ENCODE measurements around the gene IGSF21. TPM values are rescaled to one million over a fixed set of nuclear protein-coding genes. Genes with fewer than 3 reads are reported as not detected.

IGSF21 gene
- total and polyA plus RNA-seq, 12 donors, result 0.18 to 16.4 (median 7.0) TPM

GRCh38 chr1:18396247-18396980, 288.8 kb downstream of the IGSF21 start:
- H3K9me3 ChIP-seq (replicated peaks in 1 of 3), result no peaks in the 10 kb centered on the region
- intact Hi-C loops (cut with DNase I), result no loop called here
- no peak overlapping the region for H3K27ac ChIP-seq
- no peaks in the 10 kb centered on the region for H3K4me1 ChIP-seq (replicated peaks in 1 of 2)
- 74 to 77% (median 77%) methylated on average over 7 of the region's 7 CpGs for WGBS, 4 donors
- TF ChIP-seq CTCF (IDR thresholded peaks at IDR 0.05), result no peak
- no peak for TF ChIP-seq POLR2A (IDR thresholded peaks at IDR 0.05)
- no peak overlapping the region for H3K4me3 ChIP-seq
- no peak for DNase-seq
- H3K36me3 ChIP-seq (replicated peaks in 1 of 2), result no peaks in the 10 kb centered on the region
- H3K27me3 ChIP-seq, result no peaks in the 10 kb centered on the region

GRCh38 chr1:18397641-18398040, 290.0 kb downstream of the IGSF21 start:
- Histone ChIP-seq H3K27me3 (no peaks in the 10 kb centered on the region), H3K27ac (no peak overlapping the region), H3K4me3 (no peak overlapping the region), H3K36me3 (replicated peaks in 1 of 2) (no peaks in the 10 kb centered on the region), H3K9me3 (replicated peaks in 1 of 3) (no peaks in the 10 kb centered on the region), H3K4me1 (replicated peaks in 1 of 2) (no peaks in the 10 kb centered on the region)
- intact Hi-C loops (cut with DNase I), result no loop called here
- WGBS, 4 donors, result 56 to 88% (median 82%) methylated on average over 1 to 4 of the region's 4 CpGs
- TF ChIP-seq POLR2A (IDR thresholded peaks at IDR 0.05), result no peak
- no peak for TF ChIP-seq CTCF (IDR thresholded peaks at IDR 0.05)
- no peak for DNase-seq

GRCh38 chr1:18398791-18399530, 291.4 kb downstream of the IGSF21 start:
- intact Hi-C loops (cut with DNase I), result no loop called here
- Histone ChIP-seq H3K9me3 (replicated peaks in 1 of 3) (no peaks in the 10 kb centered on the region), H3K4me1 (replicated peaks in 1 of 2) (no peaks in the 10 kb centered on the region), H3K27me3 (no peaks in the 10 kb centered on the region), H3K36me3 (replicated peaks in 1 of 2) (no peaks in the 10 kb centered on the region), H3K4me3 (no peak overlapping the region), H3K27ac (no peak overlapping the region)
- WGBS, 4 donors, result 48 to 61% (median 60%) methylated on average over 3 to 5 of the region's 5 CpGs
- TF ChIP-seq CTCF (IDR thresholded peaks at IDR 0.05) (no peak), POLR2A (IDR thresholded peaks at IDR 0.05) (no peak)
- DNase-seq, result no peak

- no peaks in the 10 kb centered on the region for H3K27me3 ChIP-seq
- intact Hi-C loops (cut with DNase I), result no loop called here
- 77 to 91% (median 89%) methylated on average over 6 to 7 of the region's 7 CpGs for WGBS, 4 donors
These were observed 292.9 kb downstream of the IGSF21 start for GRCh38 chr1:18400347-18401102.

More at GRCh38 chr1:18400347-18401102, 292.9 kb downstream of the IGSF21 start:
- H3K27ac ChIP-seq, result no peak overlapping the region
- H3K9me3 ChIP-seq (replicated peaks in 1 of 3), result no peaks in the 10 kb centered on the region
- H3K4me1 ChIP-seq (replicated peaks in 1 of 2), result no peaks in the 10 kb centered on the region
- H3K36me3 ChIP-seq (replicated peaks in 1 of 2), result no peaks in the 10 kb centered on the region
- no peak for DNase-seq
- no peak overlapping the region for H3K4me3 ChIP-seq
- TF ChIP-seq CTCF (IDR thresholded peaks at IDR 0.05), result no peak
- TF ChIP-seq POLR2A (IDR thresholded peaks at IDR 0.05), result no peak
